Neural progenitor cell (in vitro differentiated cells): Measurements from ENCODE around the gene CFAP221. TPM values are rescaled to one million over a fixed set of nuclear protein-coding genes. Genes with fewer than 3 reads are reported as not detected.

Experiments
- DNase-seq: peaks from one replicate; pipeline ENCODE4 v3.0.0-alpha.2; 2016; ENCODE audit warnings: low spot score
- H2AFZ ChIP-seq: fragments of 200-600 bp; sonication (generic); replicated peaks from 2 replicates; pipeline ENCODE4 v1.6.1; 2016; ENCODE audit warnings: antibody characterized with exemption
- H3F3A ChIP-seq: fragments of 200-600 bp; sonication (generic); 2 replicates; pipeline ENCODE4 v1.6.1; 2016; ENCODE audit warnings: antibody characterized with exemption, low read depth
- H3K27ac ChIP-seq: fragments of 200-600 bp; sonication (generic); 2 replicates; pipeline ENCODE4 v1.5.1; 2016; ENCODE audit warnings: mild to moderate bottlenecking
- H3K27me3 ChIP-seq: fragments of 200-600 bp; sonication (generic); 2 replicates; pipeline ENCODE4 v1.6.1; 2016; ENCODE audit warnings: mild to moderate bottlenecking, moderate library complexity
- H3K36me3 ChIP-seq: fragments of 200-600 bp; sonication (generic); 2 replicates; pipeline ENCODE4 v1.5.1; 2016
- H3K4me1 ChIP-seq: fragments of 200-600 bp; sonication (generic); 2 replicates; pipeline ENCODE4 v1.6.1; 2016; ENCODE audit warnings: mixed run types
- H3K4me2 ChIP-seq: fragments of 200-600 bp; sonication (generic); 2 replicates; pipeline ENCODE4 v1.6.1; 2016
- H3K4me3 ChIP-seq: fragments of 200-600 bp; sonication (generic); 2 replicates; pipeline ENCODE4 v1.5.1; 2016
- H3K79me2 ChIP-seq: fragments of 200-600 bp; sonication (generic); 2 replicates; pipeline ENCODE4 v1.6.1; 2016; ENCODE audit warnings: low read depth
- H3K9ac ChIP-seq: fragments of 200-600 bp; sonication (generic); 2 replicates; pipeline ENCODE4 v1.6.1; 2016
- H3K9me3 ChIP-seq: fragments of 200-600 bp; sonication (generic); 2 replicates; pipeline ENCODE4 v1.5.1; 2016; ENCODE audit warnings: low read depth
- H4K20me1 ChIP-seq: fragments of 200-600 bp; sonication (generic); 2 replicates; pipeline ENCODE4 v1.6.1; 2016; ENCODE audit warnings: low read depth
- H3K27ac Mint-ChIP-seq: 3 replicates; pipeline ENCODE4 v1.8.0; 2021; ENCODE audit warnings: mixed read lengths
- H3K27me3 Mint-ChIP-seq: 2 replicates; pipeline ENCODE4 v1.8.0; 2022; ENCODE audit warnings: low read depth, mild to moderate bottlenecking, inconsistent platforms, moderate library complexity, mixed read lengths; ENCODE audit not compliant: insufficient read depth
- H3K36me3 Mint-ChIP-seq: 3 replicates; pipeline ENCODE4 v1.8.0; 2021; ENCODE audit warnings: mixed read lengths
- H3K4me1 Mint-ChIP-seq: 3 replicates; pipeline ENCODE4 v1.8.0; 2021; ENCODE audit warnings: mixed read lengths
- H3K4me3 Mint-ChIP-seq: 3 replicates; pipeline ENCODE4 v1.8.0; 2021; ENCODE audit warnings: mild to moderate bottlenecking, moderate library complexity, mixed read lengths
- H3K9me3 Mint-ChIP-seq: 3 replicates; pipeline ENCODE4 v1.8.0; 2020; ENCODE audit warnings: mixed read lengths
- EZH2 ChIP-seq: fragments of 200-600 bp; sonication (generic); IDR thresholded peaks from 2 replicates; pipeline ENCODE4 v1.6.1; 2017; ENCODE audit warnings: antibody characterized with exemption, mild to moderate bottlenecking, moderate library complexity
- EZH2phosphoT487 ChIP-seq: fragments of 200-600 bp; sonication (generic); IDR thresholded peaks from 2 replicates; pipeline ENCODE4 v1.6.1; 2017; ENCODE audit warnings: antibody characterized with exemption
- total RNA-seq: library from RNA; depleted of rRNA; stranded (reverse); fragments of >200 nt; gene quantifications from 2 replicates; pipeline ENCODE4 v1.2.3, GENCODE V29; 2015; ENCODE audit warnings: low replicate concordance
- TF ChIP-seq, protein P1 (sequence below): fragments of 200-600 bp; sonication (generic); IDR thresholded peaks from 2 replicates; pipeline ENCODE4 v1.5.1; 2017; ENCODE audit warnings: antibody characterized with exemption, mild to moderate bottlenecking

The CFAP221 gene
- total RNA-seq, 1 donor from 2014 or later = 1.5 TPM

DNA sequence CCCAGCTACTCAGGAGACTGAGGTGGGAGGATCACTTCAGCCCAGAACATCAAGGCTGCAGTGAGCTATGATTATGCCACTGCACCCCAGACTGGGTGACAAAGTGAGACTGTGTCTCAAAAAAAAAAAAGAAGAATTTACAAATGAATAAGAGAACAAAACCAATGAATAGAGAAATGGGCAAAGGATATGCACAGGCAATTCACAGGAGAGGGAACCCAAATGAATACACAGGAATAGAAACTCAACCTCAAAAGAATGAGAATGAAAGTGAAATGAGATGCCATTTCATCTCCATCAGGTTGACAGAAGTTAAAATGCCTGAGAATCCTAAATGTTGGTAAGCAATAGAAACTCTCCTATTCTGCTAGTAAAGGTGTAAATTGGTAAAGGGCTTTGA, 40.2 kb downstream of the CFAP221 start:
- no peaks in the 10 kb centered on the region for H3K36me3 Mint-ChIP-seq
- H3K9me3 Mint-ChIP-seq = peaks cover 2% of the 10 kb centered on the region
- H3K27ac Mint-ChIP-seq = no peak overlapping the region
- DNase-seq = no peak
- H3K4me1 Mint-ChIP-seq = peaks cover 3% of the 10 kb centered on the region
- Histone ChIP-seq H3K79me2 (no peaks in the 10 kb centered on the region), H3F3A (no peaks in the 10 kb centered on the region), H3K9ac (no peak overlapping the region), H3K27me3 (no peaks in the 10 kb centered on the region), H3K4me2 (no peak overlapping the region), H3K4me3 (no peak overlapping the region), H3K9me3 (no peaks in the 10 kb centered on the region), H4K20me1 (no peaks in the 10 kb centered on the region), H3K4me1 (no peaks in the 10 kb centered on the region), H3K36me3 (no peaks in the 10 kb centered on the region), H2AFZ (no peak overlapping the region), H3K27ac (no peak overlapping the region)
- peaks cover 2% of the 10 kb centered on the region for H3K27me3 Mint-ChIP-seq
- TF ChIP-seq, protein P1, sequence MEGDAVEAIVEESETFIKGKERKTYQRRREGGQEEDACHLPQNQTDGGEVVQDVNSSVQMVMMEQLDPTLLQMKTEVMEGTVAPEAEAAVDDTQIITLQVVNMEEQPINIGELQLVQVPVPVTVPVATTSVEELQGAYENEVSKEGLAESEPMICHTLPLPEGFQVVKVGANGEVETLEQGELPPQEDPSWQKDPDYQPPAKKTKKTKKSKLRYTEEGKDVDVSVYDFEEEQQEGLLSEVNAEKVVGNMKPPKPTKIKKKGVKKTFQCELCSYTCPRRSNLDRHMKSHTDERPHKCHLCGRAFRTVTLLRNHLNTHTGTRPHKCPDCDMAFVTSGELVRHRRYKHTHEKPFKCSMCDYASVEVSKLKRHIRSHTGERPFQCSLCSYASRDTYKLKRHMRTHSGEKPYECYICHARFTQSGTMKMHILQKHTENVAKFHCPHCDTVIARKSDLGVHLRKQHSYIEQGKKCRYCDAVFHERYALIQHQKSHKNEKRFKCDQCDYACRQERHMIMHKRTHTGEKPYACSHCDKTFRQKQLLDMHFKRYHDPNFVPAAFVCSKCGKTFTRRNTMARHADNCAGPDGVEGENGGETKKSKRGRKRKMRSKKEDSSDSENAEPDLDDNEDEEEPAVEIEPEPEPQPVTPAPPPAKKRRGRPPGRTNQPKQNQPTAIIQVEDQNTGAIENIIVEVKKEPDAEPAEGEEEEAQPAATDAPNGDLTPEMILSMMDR = no peak
- H3K4me3 Mint-ChIP-seq = no peak overlapping the region

DNA sequence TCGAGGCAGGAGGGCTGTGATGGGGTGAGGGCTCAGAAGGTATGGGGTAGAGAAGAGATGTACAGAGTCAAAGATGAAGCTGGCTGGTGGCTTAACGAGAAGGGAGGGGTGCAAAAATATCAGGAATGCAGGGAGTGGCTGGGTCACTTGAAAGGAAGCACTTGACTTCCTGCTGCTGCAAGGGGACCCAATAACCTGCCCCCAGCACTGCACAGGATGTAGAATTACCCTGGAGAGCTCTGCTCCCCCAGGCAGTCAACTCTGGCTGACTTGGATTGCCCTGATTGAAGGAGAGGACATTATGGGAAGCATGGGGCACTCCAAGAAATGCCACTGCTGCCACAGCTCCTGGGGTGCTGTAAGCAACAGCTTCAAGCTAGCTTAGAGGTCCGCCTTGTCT, 41.8 kb downstream of the CFAP221 start:
- Histone ChIP-seq H3K36me3 (no peaks in the 10 kb centered on the region), H3K4me2 (no peak overlapping the region), H3K27ac (no peak overlapping the region), H3K79me2 (no peaks in the 10 kb centered on the region), H3K4me1 (no peaks in the 10 kb centered on the region), H4K20me1 (no peaks in the 10 kb centered on the region), H3K27me3 (no peaks in the 10 kb centered on the region), H2AFZ (no peak overlapping the region), H3F3A (no peaks in the 10 kb centered on the region), H3K9ac (no peak overlapping the region), H3K9me3 (no peaks in the 10 kb centered on the region), H3K4me3 (no peak overlapping the region)
- Mint-ChIP-seq H3K9me3 (peaks cover 2% of the 10 kb centered on the region), H3K27ac (no peak overlapping the region), H3K4me1 (peaks cover 3% of the 10 kb centered on the region), H3K27me3 (peaks cover 2% of the 10 kb centered on the region), H3K4me3 (no peak overlapping the region), H3K36me3 (no peaks in the 10 kb centered on the region)
- DNase-seq = no peak
- no peak for TF ChIP-seq EZH2phosphoT487
- TF ChIP-seq, protein P1 = no peak
- no peak for TF ChIP-seq EZH2

DNA sequence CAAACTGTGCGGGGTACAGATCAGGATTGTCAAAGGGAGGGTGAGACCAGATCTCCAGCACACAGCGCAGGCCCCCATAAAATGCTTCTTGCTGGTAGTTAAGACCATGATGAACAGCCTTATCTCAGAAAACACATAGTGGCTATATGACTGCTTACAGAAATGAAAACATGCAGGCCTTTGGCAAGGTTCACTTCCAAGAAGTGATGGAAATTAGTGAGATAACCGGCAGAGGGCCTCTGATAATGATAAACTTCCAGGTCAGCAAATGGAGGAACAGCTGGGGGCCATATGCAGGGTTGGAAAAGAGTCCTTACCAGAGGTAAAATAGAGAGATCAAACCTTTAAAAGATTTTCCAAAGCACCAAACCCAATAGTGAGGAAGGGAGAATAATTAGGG, 46.6 kb downstream of the CFAP221 start:
- H3K27me3 Mint-ChIP-seq = peaks cover 3% of the 10 kb centered on the region
- Histone ChIP-seq H3K4me2 (no peak overlapping the region), H3K36me3 (no peaks in the 10 kb centered on the region), H3K4me1 (no peaks in the 10 kb centered on the region), H4K20me1 (no peaks in the 10 kb centered on the region), H3K9ac (no peak overlapping the region), H3K4me3 (no peak overlapping the region), H3K9me3 (no peaks in the 10 kb centered on the region), H3K27me3 (no peaks in the 10 kb centered on the region), H3F3A (no peaks in the 10 kb centered on the region), H3K79me2 (no peaks in the 10 kb centered on the region), H2AFZ (no peak overlapping the region), H3K27ac (no peak overlapping the region)
- no peaks in the 10 kb centered on the region for H3K36me3 Mint-ChIP-seq
- H3K4me1 Mint-ChIP-seq = peaks cover 3% of the 10 kb centered on the region
- H3K9me3 Mint-ChIP-seq = no peaks in the 10 kb centered on the region
- TF ChIP-seq EZH2phosphoT487 (no peak), EZH2 (no peak)
- TF ChIP-seq, protein P1 = no peak
- no peak overlapping the region for H3K27ac Mint-ChIP-seq
- DNase-seq = no peak
- H3K4me3 Mint-ChIP-seq = no peak overlapping the region

DNA sequence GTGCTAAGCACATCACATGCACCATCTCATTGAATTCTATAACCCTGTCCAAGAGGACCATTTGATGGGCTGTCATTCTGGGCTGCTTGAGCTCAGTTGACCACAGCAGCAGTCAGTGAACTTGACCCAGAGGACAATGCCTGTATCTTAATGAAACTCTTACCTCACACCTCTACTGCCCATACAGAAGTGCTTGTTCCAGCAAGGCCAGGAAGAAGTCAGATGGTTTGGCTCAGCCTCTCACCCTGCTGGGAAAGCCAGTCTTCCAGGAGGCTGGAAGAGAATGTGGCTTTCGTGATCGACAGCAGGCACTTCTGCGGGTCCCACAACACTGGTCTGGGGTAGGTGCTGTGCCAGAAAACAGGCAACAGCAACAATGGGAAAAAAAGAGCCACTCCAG, 47.3 kb downstream of the CFAP221 start:
- H3K9ac ChIP-seq = no peak overlapping the region
- H3K27me3 ChIP-seq = no peaks in the 10 kb centered on the region
- no peaks in the 10 kb centered on the region for H3K9me3 Mint-ChIP-seq
- no peaks in the 10 kb centered on the region for H3K79me2 ChIP-seq
- H3K4me1 Mint-ChIP-seq = no peaks in the 10 kb centered on the region
- DNase-seq = no peak
- no peaks in the 10 kb centered on the region for H3F3A ChIP-seq
- no peak overlapping the region for H3K4me3 Mint-ChIP-seq
- H3K27ac Mint-ChIP-seq = no peak overlapping the region
- peaks cover 3% of the 10 kb centered on the region for H3K27me3 Mint-ChIP-seq
- no peaks in the 10 kb centered on the region for H3K9me3 ChIP-seq
- no peaks in the 10 kb centered on the region for H4K20me1 ChIP-seq
- H3K4me2 ChIP-seq = no peak overlapping the region
- H3K27ac ChIP-seq = no peak overlapping the region
- no peak overlapping the region for H3K4me3 ChIP-seq
- no peaks in the 10 kb centered on the region for H3K36me3 ChIP-seq
- no peak for TF ChIP-seq EZH2
- no peak for TF ChIP-seq EZH2phosphoT487
- TF ChIP-seq, protein P1 = no peak
- H3K4me1 ChIP-seq = no peaks in the 10 kb centered on the region
- no peak overlapping the region for H2AFZ ChIP-seq
- no peaks in the 10 kb centered on the region for H3K36me3 Mint-ChIP-seq
